BE2C (cell line): ENCODE data around the gene FOXL1.

ENCODE experiments used
- DNase-seq: peaks from one replicate; pipeline ENCODE4 v3.0.0-alpha.2; 2020
- H3K27me3 ChIP-seq: fragments of 250-450 bp; sonication (Bioruptor Pico); 2 replicates; pipeline ENCODE4 v1.5.1; 2020; ENCODE audit warnings: mild to moderate bottlenecking
- H3K36me3 ChIP-seq: fragments of 250-450 bp; sonication (Bioruptor Pico); 2 replicates; pipeline ENCODE4 v1.5.1; 2020; ENCODE audit warnings: mild to moderate bottlenecking
- H3K4me1 ChIP-seq: fragments of 250-450 bp; sonication (Bioruptor Pico); 2 replicates; pipeline ENCODE4 v1.5.1; 2020
- H3K4me3 ChIP-seq: 2 replicates; pipeline ENCODE4 v1.5.1; 2011; ENCODE audit warnings: low read depth, low read length
- H3K9me3 ChIP-seq: fragments of 250-450 bp; sonication (Bioruptor Pico); 2 replicates; pipeline ENCODE4 v1.5.1; 2020
- CTCF ChIP-seq: IDR thresholded peaks from 2 replicates; pipeline ENCODE4 v1.5.1; 2012; ENCODE audit warnings: mild to moderate bottlenecking, low read depth, low read length

FOXL1 gene

GRCh38 chr16:86573215-86573614, 5.1 kb upstream of the FOXL1 start:
- Histone ChIP-seq H3K4me1 (no peaks in the 10 kb centered on the region), H3K9me3 (no peaks in the 10 kb centered on the region), H3K27me3 (peaks cover 71% of the 10 kb centered on the region), H3K4me3 (no peak overlapping the region), H3K36me3 (no peaks in the 10 kb centered on the region)
- no peak for TF ChIP-seq CTCF
- DNase-seq, result no peak

GRCh38 chr16:86573646-86574508, 4.5 kb upstream of the FOXL1 start:
- peaks cover 70% of the 10 kb centered on the region for H3K27me3 ChIP-seq
- no peaks in the 10 kb centered on the region for H3K4me1 ChIP-seq

DNA sequence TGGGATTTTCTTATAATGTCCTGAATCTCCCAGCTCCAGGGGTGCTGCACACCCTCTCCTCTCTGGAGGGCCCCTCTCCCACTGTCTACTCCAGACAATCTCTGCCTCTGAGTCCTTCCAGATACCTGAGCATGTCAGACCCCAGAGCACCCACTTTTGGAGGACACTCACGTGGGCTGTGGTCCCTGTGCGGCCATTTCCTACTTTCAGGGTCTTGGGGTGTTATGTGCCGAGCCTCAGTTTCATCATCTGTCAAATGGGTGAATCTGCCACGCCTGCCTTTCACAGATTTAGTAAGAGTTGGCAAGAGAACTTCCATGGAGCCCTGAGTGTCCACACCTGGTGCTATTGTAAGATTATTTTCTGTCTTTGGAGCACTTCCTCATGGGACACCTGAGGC, 3.7 kb upstream of the FOXL1 start:
- no peak for TF ChIP-seq CTCF
- H3K27me3 ChIP-seq, result peaks cover 63% of the 10 kb centered on the region
- no peak overlapping the region for H3K4me3 ChIP-seq
- no peaks in the 10 kb centered on the region for H3K9me3 ChIP-seq
- no peaks in the 10 kb centered on the region for H3K36me3 ChIP-seq
- no peak for DNase-seq
- no peaks in the 10 kb centered on the region for H3K4me1 ChIP-seq

More at GRCh38 chr16:86573646-86574508, 4.5 kb upstream of the FOXL1 start:
- no peak overlapping the region for H3K4me3 ChIP-seq
- H3K9me3 ChIP-seq, result no peaks in the 10 kb centered on the region
- DNase-seq, result no peak
- no peaks in the 10 kb centered on the region for H3K36me3 ChIP-seq
- no peak for TF ChIP-seq CTCF

GRCh38 chr16:86575095-86575685, 3.2 kb upstream of the FOXL1 start:
- peaks cover 57% of the 10 kb centered on the region for H3K27me3 ChIP-seq
- TF ChIP-seq CTCF, result no peak
- H3K36me3 ChIP-seq, result no peaks in the 10 kb centered on the region
- H3K9me3 ChIP-seq, result no peaks in the 10 kb centered on the region
- no peaks in the 10 kb centered on the region for H3K4me1 ChIP-seq
- no peak for DNase-seq
- peak overlapping the region; percentile 47; the same call in 1 of the 2 replicates for H3K4me3 ChIP-seq

GRCh38 chr16:86575754-86576557, 2.4 kb upstream of the FOXL1 start:
- no peaks in the 10 kb centered on the region for H3K36me3 ChIP-seq
- DNase-seq, result peak; percentile 64
- H3K4me1 ChIP-seq, result no peaks in the 10 kb centered on the region
- peaks cover 50% of the 10 kb centered on the region for H3K27me3 ChIP-seq
- H3K4me3 ChIP-seq, result peak overlapping the region; percentile 47
- no peaks in the 10 kb centered on the region for H3K9me3 ChIP-seq
- TF ChIP-seq CTCF, result peak; percentile 64
